Measurements from ENCODE around the gene MAP3K15.

DNA sequence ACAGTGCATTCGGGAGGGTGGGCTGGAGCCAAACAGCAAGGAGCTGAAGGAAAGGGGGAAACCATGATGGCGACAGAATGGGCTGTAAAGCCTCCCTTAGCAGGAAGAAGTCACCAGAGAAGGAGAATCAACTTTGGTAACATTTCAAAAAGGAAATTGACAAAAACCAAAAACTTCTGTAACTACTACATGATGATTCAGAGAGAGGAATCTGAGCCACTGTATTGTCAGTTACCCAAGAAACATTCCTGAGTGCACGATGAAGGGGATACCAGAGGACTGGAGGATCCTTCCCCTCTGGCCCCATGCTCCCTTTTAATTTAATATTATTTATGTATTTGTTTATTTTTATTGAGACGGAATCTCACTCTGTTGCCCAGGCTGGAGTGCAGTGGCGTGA lies 145.2 kb downstream of the MAP3K15 start:
- TF ChIP-seq, protein P1, sequence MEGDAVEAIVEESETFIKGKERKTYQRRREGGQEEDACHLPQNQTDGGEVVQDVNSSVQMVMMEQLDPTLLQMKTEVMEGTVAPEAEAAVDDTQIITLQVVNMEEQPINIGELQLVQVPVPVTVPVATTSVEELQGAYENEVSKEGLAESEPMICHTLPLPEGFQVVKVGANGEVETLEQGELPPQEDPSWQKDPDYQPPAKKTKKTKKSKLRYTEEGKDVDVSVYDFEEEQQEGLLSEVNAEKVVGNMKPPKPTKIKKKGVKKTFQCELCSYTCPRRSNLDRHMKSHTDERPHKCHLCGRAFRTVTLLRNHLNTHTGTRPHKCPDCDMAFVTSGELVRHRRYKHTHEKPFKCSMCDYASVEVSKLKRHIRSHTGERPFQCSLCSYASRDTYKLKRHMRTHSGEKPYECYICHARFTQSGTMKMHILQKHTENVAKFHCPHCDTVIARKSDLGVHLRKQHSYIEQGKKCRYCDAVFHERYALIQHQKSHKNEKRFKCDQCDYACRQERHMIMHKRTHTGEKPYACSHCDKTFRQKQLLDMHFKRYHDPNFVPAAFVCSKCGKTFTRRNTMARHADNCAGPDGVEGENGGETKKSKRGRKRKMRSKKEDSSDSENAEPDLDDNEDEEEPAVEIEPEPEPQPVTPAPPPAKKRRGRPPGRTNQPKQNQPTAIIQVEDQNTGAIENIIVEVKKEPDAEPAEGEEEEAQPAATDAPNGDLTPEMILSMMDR (conservative IDR thresholded peaks at IDR 0.05; ENCODE audit: low read depth, low read length) = no peak
- TF ChIP-seq EZH2 (IDR thresholded peaks at IDR 0.05; ENCODE audit: borderline replicate concordance, low read depth, low read length, poor library complexity, severe bottlenecking) = no peak
